Stimulated activated CD8-positive, alpha-beta memory T cell treated with anti-CD3 and anti-CD28 coated beads, Interleukin-7, amount 100 ng/mL, for 24 hours (primary cell): Measurements from ENCODE around the gene RPL37.
"Not testable (repeated sequence)": the region's sequence is repeated elsewhere in the genome, so short reads cannot be mapped to it uniquely, and the experiment has no call there.

Experiments
- DNase-seq: peaks from one replicate; pipeline ENCODE4 v3.0.0-alpha.2; 2020; ENCODE audit warnings: low read depth

The RPL37 gene

DNA sequence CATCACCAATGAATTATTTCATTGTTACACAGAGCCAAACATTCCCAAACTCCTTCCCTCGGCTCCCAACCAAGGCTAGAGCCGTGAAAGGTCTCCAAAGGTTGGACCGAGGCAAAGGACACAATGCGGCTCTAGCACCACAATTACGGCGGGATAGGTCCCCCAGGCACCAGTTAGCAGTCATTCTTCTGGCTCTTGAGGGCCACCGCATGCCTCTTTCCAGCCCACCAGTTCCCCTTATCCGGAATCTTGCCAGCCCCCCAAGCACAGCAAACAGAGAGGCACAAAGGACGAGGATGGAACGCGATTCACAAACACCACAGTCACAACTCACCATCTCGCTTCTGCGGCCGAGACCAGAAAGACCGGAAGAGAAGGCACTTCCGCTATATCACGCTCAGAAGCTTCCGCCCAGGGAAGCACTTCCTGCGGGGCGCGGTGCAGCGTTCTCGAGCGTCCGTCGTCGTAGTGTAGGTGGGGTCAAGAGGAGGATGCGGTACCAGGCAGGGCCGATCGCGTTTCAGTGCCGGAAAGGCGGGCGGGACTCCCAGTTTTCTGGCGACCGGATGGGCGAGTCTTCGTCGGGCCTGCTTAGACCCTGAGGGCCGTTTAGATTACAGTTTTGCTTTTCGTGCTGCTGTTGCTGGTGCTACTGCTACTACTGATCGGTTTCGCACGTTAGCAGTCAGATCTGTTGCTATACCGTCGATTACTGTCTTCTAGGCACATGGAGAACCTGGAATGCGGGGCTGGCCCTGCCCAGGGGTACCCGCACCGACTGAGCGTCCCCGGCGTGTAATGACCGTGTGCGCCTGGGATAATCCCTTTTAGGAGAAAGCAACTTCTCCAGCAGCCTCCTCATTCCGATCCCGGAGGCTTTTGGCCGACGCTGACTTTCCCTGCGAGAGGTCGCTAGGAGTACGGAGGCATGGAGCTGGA, at the start of gene RPL37:
Gene RPL37, minus strand, starts transcription at position 374 of the 939 bp plus-strand sequence. Its CDS starts 37 bp downstream, at position 337.
- DNase-seq: peak; percentile 81

- DNase-seq: not testable (repeated sequence)
These were observed 48.0 kb upstream of the RPL37 start for GRCh38 chr5:40883051-40883450.

- no peak for DNase-seq
These were observed 47.3 kb upstream of the RPL37 start for GRCh38 chr5:40882291-40882690.

- no peak for DNase-seq
These were observed 44.3 kb upstream of the RPL37 start for GRCh38 chr5:40879163-40879942.

GRCh38 chr5:40877371-40877988, 42.5 kb upstream of the RPL37 start:
- DNase-seq: no peak

GRCh38 chr5:40875958-40876357, 40.9 kb upstream of the RPL37 start:
- no peak for DNase-seq

DNA sequence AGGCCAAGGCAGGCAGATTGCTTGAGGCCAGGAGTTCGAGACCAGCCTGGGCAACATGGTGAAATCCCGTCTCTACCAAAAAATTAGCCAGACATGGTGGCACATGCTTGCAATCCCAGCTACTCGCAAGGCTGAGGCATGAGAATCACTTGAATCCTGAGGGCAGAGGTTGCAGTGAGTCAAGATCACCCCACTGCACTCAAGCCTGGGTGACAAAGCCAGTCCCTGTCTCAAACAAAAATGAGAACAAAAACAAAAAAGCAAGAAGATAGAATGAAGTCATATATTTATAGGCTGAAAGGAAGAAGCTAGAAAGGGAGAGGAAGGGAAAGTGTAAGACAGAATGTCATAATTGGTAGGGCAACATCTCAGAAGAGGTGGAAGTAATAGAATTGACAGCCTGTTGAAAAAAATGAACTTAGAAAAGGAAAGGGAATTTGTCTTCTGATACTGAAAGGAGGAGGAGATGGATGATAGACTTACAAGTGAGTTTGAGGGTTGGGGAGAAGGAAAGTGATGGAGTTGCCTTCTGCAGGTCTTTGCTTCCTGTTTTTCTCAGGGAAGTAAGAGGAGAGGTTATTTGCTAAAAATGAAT, 38.4 kb upstream of the RPL37 start:
- no peak for DNase-seq

DNA sequence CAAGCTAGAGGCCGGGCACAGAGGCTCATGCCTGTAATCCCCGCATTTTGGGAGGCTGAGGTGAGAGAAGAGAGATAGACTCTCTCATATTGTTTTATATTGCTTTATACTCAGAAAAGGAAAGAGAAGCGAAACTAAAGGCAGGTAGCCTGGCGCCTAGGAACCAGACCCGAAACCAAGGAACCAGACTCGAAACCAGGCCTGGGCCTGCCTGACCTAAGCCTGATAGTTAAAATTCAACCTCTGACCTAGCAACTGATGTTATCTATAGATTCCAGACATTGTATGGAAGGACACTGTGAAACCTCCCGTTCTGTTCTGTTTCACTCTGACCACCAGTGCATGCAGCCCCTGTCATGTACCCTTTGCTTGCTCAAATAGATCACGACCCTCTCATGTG, 37.2 kb upstream of the RPL37 start:
- DNase-seq: not testable (repeated sequence)

DNA sequence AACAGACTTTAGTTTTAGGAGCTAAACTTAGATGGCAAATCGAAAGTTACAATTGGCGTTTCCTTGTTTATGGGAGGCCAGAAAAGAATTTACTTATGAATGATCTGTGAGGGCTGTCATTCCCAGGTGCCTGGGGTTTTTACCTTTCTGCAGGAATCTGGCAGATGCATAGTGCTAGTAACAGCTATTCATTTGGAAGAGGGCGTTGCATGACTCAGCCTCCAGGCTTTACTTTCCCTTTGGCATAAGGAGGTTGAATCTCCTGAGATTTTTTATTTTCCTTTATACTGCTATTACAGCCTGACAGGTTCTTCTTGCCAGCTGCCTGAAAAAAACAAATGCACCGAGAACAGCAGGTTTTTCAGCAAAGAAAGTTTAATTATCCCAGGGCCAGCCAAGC, 36.2 kb upstream of the RPL37 start:
- DNase-seq: no peak

GRCh38 chr5:40869384-40869783, 34.4 kb upstream of the RPL37 start:
- no peak for DNase-seq

GRCh38 chr5:40866844-40867243, 31.8 kb upstream of the RPL37 start:
- no peak for DNase-seq

- DNase-seq: not testable (repeated sequence)
These were observed 30.0 kb upstream of the RPL37 start for GRCh38 chr5:40865004-40865403.

GRCh38 chr5:40860711-40861110, 25.7 kb upstream of the RPL37 start:
- DNase-seq: no peak

GRCh38 chr5:40853632-40854192, 18.7 kb upstream of the RPL37 start:
- DNase-seq: no peak

- no peak for DNase-seq
These were observed 12.5 kb upstream of the RPL37 start for GRCh38 chr5:40847525-40847924.

DNA sequence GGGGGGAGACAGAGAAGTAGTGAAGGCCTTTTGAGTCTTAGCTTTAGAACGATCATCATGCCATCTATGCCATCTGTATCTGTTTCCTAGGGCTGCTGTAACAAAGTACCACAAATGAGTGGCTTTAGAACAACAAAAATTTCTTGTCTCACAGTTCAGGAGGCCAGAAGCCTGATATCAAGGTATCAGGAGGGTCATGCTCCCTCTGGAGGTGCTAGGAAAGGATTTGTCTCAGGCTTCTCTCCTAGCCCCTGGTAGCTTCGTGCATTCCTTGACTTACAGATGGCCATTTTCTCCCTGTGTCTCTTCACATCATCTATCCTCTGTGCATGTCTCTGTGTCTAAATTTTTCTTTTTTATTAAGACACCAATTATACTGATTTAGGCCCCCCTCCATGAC, 11.3 kb upstream of the RPL37 start:
- DNase-seq: no peak

- DNase-seq: no peak
These were observed 9.5 kb upstream of the RPL37 start for GRCh38 chr5:40844565-40844964.

DNA sequence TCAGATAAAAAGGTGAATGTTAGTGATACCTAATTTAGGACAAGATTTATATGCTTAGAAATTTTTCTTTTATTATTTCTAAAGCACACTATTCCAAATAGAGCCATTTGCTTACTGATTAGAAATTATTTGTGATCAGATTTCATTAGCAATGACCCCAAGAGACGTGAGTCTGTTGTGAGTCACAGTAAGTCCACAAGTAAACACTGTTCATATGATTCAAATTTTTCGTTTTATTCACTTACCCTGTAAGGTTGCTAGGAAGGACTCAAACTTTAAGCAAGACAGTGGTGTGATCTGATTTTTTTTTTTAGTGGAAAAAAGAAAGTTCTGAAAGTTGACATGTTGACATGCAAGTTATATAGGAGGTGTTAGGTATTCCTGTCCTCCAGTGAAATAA, 7.3 kb upstream of the RPL37 start:
- no peak for DNase-seq

DNA sequence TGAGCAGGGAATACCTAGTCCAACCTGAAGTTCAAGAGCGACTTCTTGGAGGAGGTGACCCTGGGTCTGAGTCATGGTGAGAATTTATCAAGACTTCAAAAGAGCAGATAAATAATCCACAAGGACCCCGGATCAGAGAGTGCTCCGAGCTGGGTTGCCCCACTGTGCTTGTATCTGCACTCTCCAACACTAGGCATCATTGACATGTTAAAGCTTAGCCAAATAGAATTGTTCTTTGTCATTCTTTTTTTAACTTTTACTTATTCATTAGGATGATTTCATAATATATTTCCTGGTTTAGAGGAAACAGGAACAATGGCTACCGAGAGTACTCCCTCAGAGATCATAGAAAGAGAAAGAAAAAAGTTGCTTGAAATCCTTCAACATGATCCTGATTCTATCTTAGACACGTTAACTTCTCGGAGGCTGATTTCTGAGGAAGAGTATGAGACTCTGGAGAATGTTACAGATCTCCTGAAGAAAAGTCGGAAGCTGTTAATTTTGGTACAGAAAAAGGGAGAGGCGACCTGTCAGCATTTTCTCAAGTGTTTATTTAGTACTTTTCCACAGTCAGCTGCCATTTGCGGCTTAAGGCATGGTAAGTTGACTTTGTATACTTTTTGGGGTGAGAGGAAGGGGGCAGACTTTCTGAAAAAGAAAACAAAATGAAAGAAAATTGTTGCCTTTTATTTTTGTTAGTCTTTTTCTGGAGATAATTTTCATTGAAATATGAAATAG, 6.2 kb upstream of the RPL37 start, which contains the start of gene CARD6:
Gene CARD6, plus strand, starts transcription at position 300 of the 738 bp plus-strand sequence. Its CDS starts 16 bp downstream, at position 316.
- DNase-seq: no peak

DNA sequence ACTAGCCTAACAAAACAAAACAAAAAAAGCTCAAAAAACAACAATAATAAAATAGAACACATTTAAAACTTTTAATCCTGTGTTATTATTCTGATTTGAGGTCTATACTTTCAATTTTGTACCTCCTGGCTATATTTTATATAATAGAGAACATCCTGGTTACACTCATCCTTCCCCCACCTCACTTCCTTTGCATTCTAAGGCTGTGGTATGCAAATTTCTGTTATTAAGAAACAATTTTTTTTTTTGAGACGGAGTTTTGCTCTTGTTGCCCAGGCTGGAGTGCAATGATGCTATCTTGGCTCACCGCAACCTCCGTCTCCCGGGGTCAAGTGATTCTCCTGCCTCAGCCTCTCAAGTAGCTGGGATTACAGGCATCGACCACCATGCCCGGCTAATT, 3.1 kb upstream of the RPL37 start:
- no peak for DNase-seq

- DNase-seq: no peak
These were observed 602 bp downstream of the RPL37 start for GRCh38 chr5:40834391-40834848.
